Vagina (tissue), 2 donors: ENCODE results near the gene SLC28A3. TPM values are rescaled to one million over a fixed set of nuclear protein-coding genes. Genes with fewer than 3 reads are reported as not detected.

ENCODE experiments used
- DNase-seq, 2 donors: peaks; one replicate each; pipeline ENCODE4 v3.0.0-alpha.2; 2017; ENCODE audit errors: extremely low spot score in 2 of 2
- H3K27ac ChIP-seq: fragments of 200-600 bp; sonication (generic); one replicate; pipeline ENCODE4 v1.5.1; 2019
- H3K27me3 ChIP-seq: fragments of 200-600 bp; sonication (generic); one replicate; pipeline ENCODE4 v1.5.1; 2019
- H3K36me3 ChIP-seq, 2 donors: fragments of 200-600 bp; sonication (generic); one replicate each; pipeline ENCODE4 v1.5.1; 2017 to 2019
- H3K4me1 ChIP-seq: fragments of 200-600 bp; sonication (generic); one replicate; pipeline ENCODE4 v1.5.1; 2019
- H3K4me3 ChIP-seq, 2 donors: fragments of 200-600 bp; sonication (generic); 1 replicate in 1 of 2; 2 replicates in 1 of 2; pipeline ENCODE4 v1.5.1; 2016 to 2019
- H3K9me3 ChIP-seq: fragments of 200-600 bp; sonication (generic); one replicate; pipeline ENCODE4 v1.5.1; 2019
- POLR2A ChIP-seq, 2 donors: fragments of 450-650 bp; IDR thresholded peaks; one replicate each; pipeline ENCODE4 v1.6.1; 2017; ENCODE audit warnings: antibody characterized with exemption in 2 of 2, mild to moderate bottlenecking in 2 of 2, moderate library complexity in 2 of 2
- POLR2AphosphoS5 ChIP-seq, 2 donors: sonication (generic); formaldehyde crosslinking; IDR thresholded peaks; one replicate each; pipeline ENCODE4 v1.9.0; 2017; ENCODE audit warnings: antibody characterized with exemption in 2 of 2, mild to moderate bottlenecking in 2 of 2, low read depth in 1 of 2; ENCODE audit not compliant: insufficient read depth in 1 of 2
- intact Hi-C: fragments of 100-400 bp; cut with DNase I; formaldehyde crosslinking; loops from one replicate; pipeline ENCODE4 v1.15.1; 2023
- total RNA-seq: library from RNA; depleted of rRNA; stranded (reverse); fragments of >200 nt; gene quantifications from one replicate; pipeline ENCODE4 v1.2.3, GENCODE V29; 2016
- TF ChIP-seq, protein P1 (sequence below), 3 experiments: fragments of 450-650 bp in 2 of 3; fragments of 200-600 bp in 1 of 3; sonication (generic) in 1 of 3; IDR thresholded peaks; one replicate each; pipeline ENCODE4 v1.5.1; 2017 to 2019; ENCODE audit warnings: antibody characterized with exemption in 3 of 3, mild to moderate bottlenecking in 2 of 3, moderate library complexity in 2 of 3

The SLC28A3 gene
- total RNA-seq, 1 donor from 2014 or later, result 10.3 TPM

- H3K9me3 ChIP-seq, result no peaks in the 10 kb centered on the region
- no peak for DNase-seq
- no peak overlapping the region for H3K27ac ChIP-seq
- intact Hi-C loops, result no loop called here
- H3K27me3 ChIP-seq, result no peaks in the 10 kb centered on the region
- TF ChIP-seq POLR2AphosphoS5 (IDR thresholded peaks at IDR 0.05; ENCODE audit: insufficient read depth in 1 of 2, low read depth in 1 of 2) (no peak), POLR2A (IDR thresholded peaks at IDR 0.05) (no peak)
- TF ChIP-seq, protein P1, sequence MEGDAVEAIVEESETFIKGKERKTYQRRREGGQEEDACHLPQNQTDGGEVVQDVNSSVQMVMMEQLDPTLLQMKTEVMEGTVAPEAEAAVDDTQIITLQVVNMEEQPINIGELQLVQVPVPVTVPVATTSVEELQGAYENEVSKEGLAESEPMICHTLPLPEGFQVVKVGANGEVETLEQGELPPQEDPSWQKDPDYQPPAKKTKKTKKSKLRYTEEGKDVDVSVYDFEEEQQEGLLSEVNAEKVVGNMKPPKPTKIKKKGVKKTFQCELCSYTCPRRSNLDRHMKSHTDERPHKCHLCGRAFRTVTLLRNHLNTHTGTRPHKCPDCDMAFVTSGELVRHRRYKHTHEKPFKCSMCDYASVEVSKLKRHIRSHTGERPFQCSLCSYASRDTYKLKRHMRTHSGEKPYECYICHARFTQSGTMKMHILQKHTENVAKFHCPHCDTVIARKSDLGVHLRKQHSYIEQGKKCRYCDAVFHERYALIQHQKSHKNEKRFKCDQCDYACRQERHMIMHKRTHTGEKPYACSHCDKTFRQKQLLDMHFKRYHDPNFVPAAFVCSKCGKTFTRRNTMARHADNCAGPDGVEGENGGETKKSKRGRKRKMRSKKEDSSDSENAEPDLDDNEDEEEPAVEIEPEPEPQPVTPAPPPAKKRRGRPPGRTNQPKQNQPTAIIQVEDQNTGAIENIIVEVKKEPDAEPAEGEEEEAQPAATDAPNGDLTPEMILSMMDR (IDR thresholded peaks at IDR 0.05), result no peak
- H3K4me3 ChIP-seq, result no peak overlapping the region
- H3K36me3 ChIP-seq, result no peaks in the 10 kb centered on the region
- H3K4me1 ChIP-seq, result no peaks in the 10 kb centered on the region
Observed at GRCh38 chr9:84317563-84317962, 23.0 kb downstream of the SLC28A3 start.

DNA sequence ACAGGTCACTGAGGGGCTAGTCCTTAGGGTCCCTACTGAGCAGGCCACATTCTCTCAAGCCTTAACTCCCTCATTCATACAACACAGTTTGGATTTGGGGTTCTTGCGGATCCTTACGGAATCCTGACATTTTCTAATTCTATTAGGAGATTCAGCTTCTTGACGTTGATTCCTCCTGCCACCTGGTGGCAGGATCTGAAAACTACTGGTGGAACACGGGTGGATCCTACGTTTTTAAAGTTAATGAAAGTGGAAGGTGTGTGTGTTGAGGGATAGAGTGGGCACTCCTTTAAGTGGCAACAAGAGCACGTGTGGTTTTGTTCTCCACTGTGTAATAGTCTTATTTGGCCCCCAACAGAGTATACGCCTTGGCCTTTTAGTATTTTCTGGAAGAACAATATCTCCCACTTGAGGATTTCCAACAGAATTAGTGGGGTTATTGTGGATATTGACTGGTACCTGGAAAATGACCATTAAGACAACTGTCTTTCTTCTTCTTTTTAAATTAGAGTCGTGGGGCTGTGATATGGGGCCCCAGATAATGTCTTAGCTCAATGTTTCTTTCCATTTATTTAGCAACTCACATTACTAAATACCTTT lies 25.2 kb downstream of the SLC28A3 start:
- intact Hi-C loops, result no loop called here
- Histone ChIP-seq H3K27ac (no peak overlapping the region), H3K4me1 (no peaks in the 10 kb centered on the region), H3K9me3 (no peaks in the 10 kb centered on the region), H3K36me3 (no peaks in the 10 kb centered on the region), H3K27me3 (no peaks in the 10 kb centered on the region), H3K4me3 (no peak overlapping the region)
- DNase-seq, result no peak
- TF ChIP-seq, protein P1 (IDR thresholded peaks at IDR 0.05), result peak; percentile 47 to 77 (median 64)
- TF ChIP-seq POLR2AphosphoS5 (IDR thresholded peaks at IDR 0.05; ENCODE audit: insufficient read depth in 1 of 2, low read depth in 1 of 2), result peak in 1 of 2 donors; percentile 33
- no peak for TF ChIP-seq POLR2A (IDR thresholded peaks at IDR 0.05)

GRCh38 chr9:84314306-84314705 lies 26.3 kb downstream of the SLC28A3 start:
- intact Hi-C loops, result no loop called here
- DNase-seq, result no peak
- Histone ChIP-seq H3K27me3 (no peaks in the 10 kb centered on the region), H3K4me1 (no peaks in the 10 kb centered on the region), H3K4me3 (no peak overlapping the region), H3K27ac (no peak overlapping the region), H3K9me3 (no peaks in the 10 kb centered on the region), H3K36me3 (no peaks in the 10 kb centered on the region)
- TF ChIP-seq POLR2A (IDR thresholded peaks at IDR 0.05), result no peak
- TF ChIP-seq, protein P1 (IDR thresholded peaks at IDR 0.05), result no peak
- no peak for TF ChIP-seq POLR2AphosphoS5 (IDR thresholded peaks at IDR 0.05; ENCODE audit: insufficient read depth in 1 of 2, low read depth in 1 of 2)

DNA sequence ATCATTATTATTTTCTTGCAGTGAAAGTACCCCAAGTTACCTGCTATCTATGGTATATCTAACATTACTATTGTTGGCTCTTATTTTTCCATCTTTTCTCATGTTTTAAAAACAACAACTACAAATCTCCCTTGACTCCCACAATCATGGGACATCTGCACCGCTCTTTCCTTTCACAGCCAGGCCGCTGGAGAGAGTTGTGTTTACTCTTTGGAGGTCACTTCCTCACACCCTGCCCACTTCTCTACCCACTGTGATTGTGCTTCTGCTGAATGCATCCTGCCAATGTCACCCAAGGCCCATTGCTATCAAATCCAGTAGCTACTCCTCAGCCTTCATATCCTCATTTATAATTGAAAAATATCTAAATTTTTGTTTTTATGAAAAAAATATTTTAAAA lies 29.7 kb downstream of the SLC28A3 start:
- H3K4me1 ChIP-seq, result no peaks in the 10 kb centered on the region
- H3K4me3 ChIP-seq, result no peak overlapping the region
- no peak overlapping the region for H3K27ac ChIP-seq
- TF ChIP-seq, protein P1 (IDR thresholded peaks at IDR 0.05), result no peak
- no peak for TF ChIP-seq POLR2AphosphoS5 (IDR thresholded peaks at IDR 0.05; ENCODE audit: insufficient read depth in 1 of 2, low read depth in 1 of 2)
- TF ChIP-seq POLR2A (IDR thresholded peaks at IDR 0.05), result no peak
- H3K36me3 ChIP-seq, result no peaks in the 10 kb centered on the region
- DNase-seq, result no peak
- no peaks in the 10 kb centered on the region for H3K27me3 ChIP-seq
- intact Hi-C loops, result no loop called here
- no peaks in the 10 kb centered on the region for H3K9me3 ChIP-seq

DNA sequence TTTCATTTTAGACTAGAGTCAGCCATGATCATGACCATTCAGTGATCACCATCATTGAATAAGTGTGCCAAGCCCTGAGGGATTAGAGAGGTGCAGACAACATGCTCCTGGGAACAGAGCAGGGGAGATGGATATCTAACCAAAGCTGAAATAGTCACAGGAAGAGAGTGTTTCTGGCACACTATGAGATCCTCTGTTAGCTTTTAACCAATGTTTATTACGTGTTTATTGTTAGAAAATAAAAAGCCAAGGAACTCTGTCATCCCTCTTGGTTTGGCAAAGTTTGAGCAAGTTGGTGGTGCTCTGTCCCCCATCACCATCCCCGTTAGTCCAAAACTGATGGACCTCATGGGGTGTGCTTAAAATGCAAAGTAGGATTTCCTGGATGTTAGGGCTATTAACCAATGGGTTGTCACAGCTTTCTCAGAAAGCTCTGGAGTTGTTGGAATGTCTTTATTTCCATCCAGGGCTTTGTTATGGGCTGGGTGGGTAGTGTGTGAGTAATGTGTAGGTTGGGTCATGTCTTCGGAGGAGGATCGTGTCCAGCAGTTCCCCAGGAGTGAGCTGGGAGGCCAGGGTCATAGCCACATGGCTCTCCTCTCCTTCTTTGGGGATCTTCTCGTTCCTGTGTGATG lies 34.9 kb downstream of the SLC28A3 start:
- Histone ChIP-seq H3K4me3 (no peak overlapping the region), H3K9me3 (no peaks in the 10 kb centered on the region), H3K27me3 (no peaks in the 10 kb centered on the region), H3K4me1 (peaks cover 23% of the 10 kb centered on the region), H3K27ac (no peak overlapping the region), H3K36me3 (no peaks in the 10 kb centered on the region)
- intact Hi-C loops, result no loop called here
- TF ChIP-seq POLR2AphosphoS5 (IDR thresholded peaks at IDR 0.05; ENCODE audit: insufficient read depth in 1 of 2, low read depth in 1 of 2), result no peak
- TF ChIP-seq, protein P1 (IDR thresholded peaks at IDR 0.05), result no peak
- no peak for TF ChIP-seq POLR2A (IDR thresholded peaks at IDR 0.05)
- no peak for DNase-seq
